ENCODE measurements around the gene STAP2. TPM values are rescaled to one million over a fixed set of nuclear protein-coding genes. Genes with fewer than 3 reads are reported as not detected.

Gene STAP2
- total and polyA plus RNA-seq, 9 of the 15 experiments (the other 6 are each of a cell fraction or from before 2014, with no cell fraction given), result 1.2 to 9.8 (median 4.5) TPM

DNA sequence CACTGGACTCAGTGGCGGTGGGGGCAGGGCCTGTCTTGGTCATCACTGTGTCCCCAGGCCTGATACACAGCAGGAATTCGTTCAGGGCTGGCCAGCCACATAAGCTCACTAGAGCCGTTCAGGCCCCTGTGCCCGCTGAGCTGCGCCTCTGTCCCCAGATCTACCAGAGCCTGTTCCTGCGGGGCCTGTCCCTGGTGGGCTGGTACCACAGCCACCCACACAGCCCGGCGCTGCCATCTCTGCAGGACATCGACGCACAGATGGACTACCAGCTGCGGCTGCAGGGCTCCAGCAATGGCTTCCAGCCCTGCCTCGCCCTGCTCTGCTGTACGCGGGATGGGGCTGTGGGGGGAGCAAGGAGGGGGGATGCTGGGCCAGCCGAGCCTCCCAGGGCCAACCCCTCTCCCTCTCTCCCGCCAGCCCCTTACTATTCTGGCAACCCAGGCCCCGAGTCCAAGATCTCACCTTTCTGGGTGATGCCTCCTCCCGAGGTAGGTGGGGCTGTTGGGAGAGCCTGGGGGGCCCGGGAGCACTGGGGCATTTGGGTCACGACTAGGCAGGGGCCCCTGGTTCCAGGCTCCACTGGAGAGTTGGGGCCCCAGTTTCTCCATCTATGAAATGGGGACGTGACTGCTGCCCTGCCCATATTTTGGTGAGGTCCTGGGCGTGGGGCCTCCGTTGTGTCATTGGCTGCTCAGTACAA is 18.6 kb upstream of the STAP2 start:
- ChIA-PET CTCF (ENCODE audit: low intra/inter-chr PET ratio) (no interaction called here), POLR2A (interaction anchor here (0.6 to 2.7 kb wide), 4 partner anchors 9 to 58 kb away, joined by 4 to 18 read pairs (median 5); partner anchors contain the start of gene MPND)
- TF ChIP-seq ZNF354B (CRISPR knock-in tag; IDR thresholded peaks at IDR 0.05) (no peak), ZEB2 (IDR thresholded peaks at IDR 0.05) (no peak), RBFOX2 (IDR thresholded peaks at IDR 0.05; ENCODE audit: low read depth, low read length) (peak; percentile 37), TAF1 (IDR thresholded peaks at IDR 0.05; ENCODE audit: control insufficient read depth, extremely low read depth, insufficient read depth, low read length, severe bottlenecking) (peak; percentile 10), HMG20B (CRISPR knock-in tag; IDR thresholded peaks at IDR 0.05) (no peak), BRF1 (IDR thresholded peaks at IDR 0.05; ENCODE audit: borderline replicate concordance, extremely low read depth, insufficient read length) (no peak), FIP1L1 (IDR thresholded peaks at IDR 0.05; ENCODE audit: low read depth, low read length, poor library complexity, severe bottlenecking) (peak; percentile 24), FOXJ2 (tag; IDR thresholded peaks at IDR 0.05) (no peak), MXI1 (IDR thresholded peaks at IDR 0.05; ENCODE audit: low read depth, low read length) (no peak), ETV5 (CRISPR knock-in tag; IDR thresholded peaks at IDR 0.05; ENCODE audit: low read depth) (no peak), ZNF274 (IDR thresholded peaks at IDR 0.05; ENCODE audit: borderline replicate concordance, low read depth, low read length) (no peak), SMAD4 (CRISPR knock-in tag; conservative IDR thresholded peaks at IDR 0.05) (no peak), ZNF586 (CRISPR knock-in tag; conservative IDR thresholded peaks at IDR 0.05) (no peak), ZZZ3 (IDR thresholded peaks at IDR 0.05) (no peak), ZNF143 (CRISPR knock-in tag; IDR thresholded peaks at IDR 0.05) (no peak)
- TF ChIP-seq, protein P1, sequence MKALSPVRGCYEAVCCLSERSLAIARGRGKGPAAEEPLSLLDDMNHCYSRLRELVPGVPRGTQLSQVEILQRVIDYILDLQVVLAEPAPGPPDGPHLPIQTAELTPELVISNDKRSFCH (CRISPR knock-in tag; IDR thresholded peaks at IDR 0.05), result no peak
- TF ChIP-seq, protein P1 (tag; IDR thresholded peaks at IDR 0.05), result no peak
- TF ChIP-seq, protein P2, sequence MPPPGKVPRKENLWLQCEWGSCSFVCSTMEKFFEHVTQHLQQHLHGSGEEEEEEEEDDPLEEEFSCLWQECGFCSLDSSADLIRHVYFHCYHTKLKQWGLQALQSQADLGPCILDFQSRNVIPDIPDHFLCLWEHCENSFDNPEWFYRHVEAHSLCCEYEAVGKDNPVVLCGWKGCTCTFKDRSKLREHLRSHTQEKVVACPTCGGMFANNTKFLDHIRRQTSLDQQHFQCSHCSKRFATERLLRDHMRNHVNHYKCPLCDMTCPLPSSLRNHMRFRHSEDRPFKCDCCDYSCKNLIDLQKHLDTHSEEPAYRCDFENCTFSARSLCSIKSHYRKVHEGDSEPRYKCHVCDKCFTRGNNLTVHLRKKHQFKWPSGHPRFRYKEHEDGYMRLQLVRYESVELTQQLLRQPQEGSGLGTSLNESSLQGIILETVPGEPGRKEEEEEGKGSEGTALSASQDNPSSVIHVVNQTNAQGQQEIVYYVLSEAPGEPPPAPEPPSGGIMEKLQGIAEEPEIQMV (tag; conservative IDR thresholded peaks at IDR 0.05; ENCODE audit: low read depth), result no peak
- TF ChIP-seq, protein P3, sequence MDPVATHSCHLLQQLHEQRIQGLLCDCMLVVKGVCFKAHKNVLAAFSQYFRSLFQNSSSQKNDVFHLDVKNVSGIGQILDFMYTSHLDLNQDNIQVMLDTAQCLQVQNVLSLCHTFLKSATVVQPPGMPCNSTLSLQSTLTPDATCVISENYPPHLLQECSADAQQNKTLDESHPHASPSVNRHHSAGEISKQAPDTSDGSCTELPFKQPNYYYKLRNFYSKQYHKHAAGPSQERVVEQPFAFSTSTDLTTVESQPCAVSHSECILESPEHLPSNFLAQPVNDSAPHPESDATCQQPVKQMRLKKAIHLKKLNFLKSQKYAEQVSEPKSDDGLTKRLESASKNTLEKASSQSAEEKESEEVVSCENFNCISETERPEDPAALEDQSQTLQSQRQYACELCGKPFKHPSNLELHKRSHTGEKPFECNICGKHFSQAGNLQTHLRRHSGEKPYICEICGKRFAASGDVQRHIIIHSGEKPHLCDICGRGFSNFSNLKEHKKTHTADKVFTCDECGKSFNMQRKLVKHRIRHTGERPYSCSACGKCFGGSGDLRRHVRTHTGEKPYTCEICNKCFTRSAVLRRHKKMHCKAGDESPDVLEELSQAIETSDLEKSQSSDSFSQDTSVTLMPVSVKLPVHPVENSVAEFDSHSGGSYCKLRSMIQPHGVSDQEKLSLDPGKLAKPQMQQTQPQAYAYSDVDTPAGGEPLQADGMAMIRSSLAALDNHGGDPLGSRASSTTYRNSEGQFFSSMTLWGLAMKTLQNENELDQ (CRISPR knock-in tag; IDR thresholded peaks at IDR 0.05; ENCODE audit: borderline replicate concordance), result no peak

More for the DNA sequence above, 18.6 kb upstream of the STAP2 start:
- DNase-seq (ENCODE audit: extremely low read depth in 1 of 4, low spot score in 3 of 4), result peak in 1 of 4 experiments; percentile 17
- peaks cover 0 to 66% of the 10 kb centered on the region in 2 experiments; a peak in 2 of 5 replicates for H3K4me1 ChIP-seq (replicated peaks in 1 of 2; ENCODE audit: control insufficient read depth in 2 of 2, insufficient read depth in 2 of 2, low read length in 2 of 2)
- ATAC-seq, result peak; percentile 4; the same call in 1 of the 3 replicates
- H3K4me3 ChIP-seq, result no peak overlapping the region
- H3K9me1 ChIP-seq (ENCODE audit: control insufficient read depth, insufficient read depth, low read length), result no peaks in the 10 kb centered on the region
- no peak for FAIRE-seq
- no peaks in the 10 kb centered on the region for H3K27me3 ChIP-seq (ENCODE audit: control insufficient read depth in 2 of 2, insufficient read depth in 2 of 2, low read length in 2 of 2)
- H3K27ac ChIP-seq (ENCODE audit: extremely low read depth, low read depth, low read length), result no peak overlapping the region
- intact Hi-C loops (cut with micrococcal nuclease), result no loop called here
- in situ Hi-C loops (cut with MboI), result no loop called here
- H3K36me3 ChIP-seq (ENCODE audit: control insufficient read depth, insufficient read depth, low read length), result peaks cover 52% of the 10 kb centered on the region; the same call in 2 of the 3 replicates
- H3K9me3 ChIP-seq (replicated peaks; ENCODE audit: control insufficient read depth, insufficient read depth, low read depth, low read length), result no peaks in the 10 kb centered on the region
- no TSS peak for BruUV-seq (replicated peaks)
- H3K79me2 ChIP-seq (ENCODE audit: control insufficient read depth, insufficient read depth, low read length), result no peaks in the 10 kb centered on the region
- H4K20me1 ChIP-seq (replicated peaks; ENCODE audit: control insufficient read depth, insufficient read depth, low read length), result peaks cover 7% of the 10 kb centered on the region; the same call in 1 of the 2 replicates
- 84% methylated on average over 19 of the region's 23 CpGs for WGBS (ENCODE audit: insufficient coverage, low coverage, missing lambda C conversion rate)
- H2AFZ ChIP-seq (ENCODE audit: low read depth, low read length), result no peak overlapping the region
- no peak overlapping the region for H3K4me2 ChIP-seq (ENCODE audit: insufficient read depth, low read length)
- peak overlapping the region in 1 of 2 experiments; percentile 71; a peak in 2 of 4 replicates for H3K9ac ChIP-seq (ENCODE audit: insufficient read depth in 1 of 2, low read depth in 2 of 2, low read length in 2 of 2)
